Progenitor cell of endocrine pancreas (in vitro differentiated cells): Measurements from ENCODE around the gene IGFBP7. TPM values are rescaled to one million over a fixed set of nuclear protein-coding genes. Genes with fewer than 3 reads are reported as not detected.

Experiments used
- DNase-seq: peaks from one replicate; pipeline ENCODE4 v3.0.0; 2021; ENCODE audit warnings: low spot score; ENCODE audit not compliant: unreplicated experiment
- H3K27ac Mint-ChIP-seq: 2 replicates; pipeline ENCODE4 v1.8.0; 2021; ENCODE audit warnings: mild to moderate bottlenecking, moderate library complexity, mixed read lengths
- H3K27me3 Mint-ChIP-seq: 2 replicates; pipeline ENCODE4 v1.8.0; 2021; ENCODE audit warnings: mixed read lengths
- H3K36me3 Mint-ChIP-seq: 2 replicates; pipeline ENCODE4 v1.8.0; 2022; ENCODE audit warnings: mixed read lengths; ENCODE audit not compliant: insufficient read depth
- H3K4me1 Mint-ChIP-seq: 2 replicates; pipeline ENCODE4 v1.8.0; 2021; ENCODE audit warnings: low read depth, mixed read lengths
- H3K4me3 Mint-ChIP-seq: 2 replicates; pipeline ENCODE4 v1.8.0; 2021; ENCODE audit warnings: low read depth, mild to moderate bottlenecking, moderate library complexity, mixed read lengths
- H3K9me3 Mint-ChIP-seq: 2 replicates; pipeline ENCODE4 v1.8.0; 2021; ENCODE audit warnings: low read depth, mixed read lengths
- total RNA-seq: library from RNA; stranded (reverse); gene quantifications from 2 replicates; pipeline ENCODE4 v1.2.1, GENCODE V29; 2021
- TF ChIP-seq, protein P1 (sequence below): fragments of 200-600 bp; sonication (generic); IDR thresholded peaks from one replicate; pipeline ENCODE4 v1.5.0; 2021; ENCODE audit warnings: antibody characterized with exemption, mild to moderate bottlenecking; ENCODE audit not compliant: unreplicated experiment

The IGFBP7 gene
- total RNA-seq, 1 donor from 2014 or later: 8.4 TPM

DNA sequence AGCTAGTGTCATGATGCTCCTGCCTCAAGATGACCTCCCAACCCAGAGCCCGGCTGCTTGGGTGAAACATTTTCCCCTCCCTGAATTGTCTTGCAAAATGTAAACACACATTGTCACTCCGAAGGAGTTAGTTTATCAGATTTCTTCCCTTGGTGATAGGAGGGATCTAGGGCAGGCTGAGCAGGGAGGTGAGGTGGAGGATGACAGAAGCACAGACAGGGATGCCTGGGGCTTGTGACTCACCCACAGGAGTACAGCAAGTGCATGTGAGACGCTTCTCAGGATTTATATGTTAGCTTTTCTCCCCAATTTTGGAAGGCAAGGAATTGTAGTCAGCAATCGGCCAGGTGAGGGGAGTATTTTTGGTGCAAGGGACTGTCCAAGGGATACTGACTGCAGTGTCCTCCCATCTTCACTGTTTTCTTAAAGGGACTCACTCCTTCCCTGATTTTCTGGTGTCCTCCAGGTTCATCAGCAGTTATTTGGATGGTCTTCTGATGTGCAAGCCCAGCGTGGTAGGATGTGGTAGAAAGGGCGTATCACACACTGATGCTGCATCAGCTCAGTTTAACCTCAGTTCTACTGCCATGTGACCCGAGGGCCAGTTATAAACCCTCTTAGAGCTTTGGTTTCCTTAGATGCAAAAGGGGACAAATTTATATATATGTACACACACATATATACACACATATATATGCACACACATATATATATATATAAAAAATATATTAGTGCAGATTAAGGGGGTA, 46.2 kb upstream of the IGFBP7 start:
- no peak overlapping the region for H3K4me3 Mint-ChIP-seq
- no peak for DNase-seq
- H3K9me3 Mint-ChIP-seq: no peaks in the 10 kb centered on the region
- peaks cover 22% of the 10 kb centered on the region for H3K27me3 Mint-ChIP-seq
- peak overlapping the region; percentile 53 for H3K27ac Mint-ChIP-seq
- peaks cover 18% of the 10 kb centered on the region for H3K4me1 Mint-ChIP-seq
- peaks cover 4% of the 10 kb centered on the region for H3K36me3 Mint-ChIP-seq
- TF ChIP-seq, protein P1, sequence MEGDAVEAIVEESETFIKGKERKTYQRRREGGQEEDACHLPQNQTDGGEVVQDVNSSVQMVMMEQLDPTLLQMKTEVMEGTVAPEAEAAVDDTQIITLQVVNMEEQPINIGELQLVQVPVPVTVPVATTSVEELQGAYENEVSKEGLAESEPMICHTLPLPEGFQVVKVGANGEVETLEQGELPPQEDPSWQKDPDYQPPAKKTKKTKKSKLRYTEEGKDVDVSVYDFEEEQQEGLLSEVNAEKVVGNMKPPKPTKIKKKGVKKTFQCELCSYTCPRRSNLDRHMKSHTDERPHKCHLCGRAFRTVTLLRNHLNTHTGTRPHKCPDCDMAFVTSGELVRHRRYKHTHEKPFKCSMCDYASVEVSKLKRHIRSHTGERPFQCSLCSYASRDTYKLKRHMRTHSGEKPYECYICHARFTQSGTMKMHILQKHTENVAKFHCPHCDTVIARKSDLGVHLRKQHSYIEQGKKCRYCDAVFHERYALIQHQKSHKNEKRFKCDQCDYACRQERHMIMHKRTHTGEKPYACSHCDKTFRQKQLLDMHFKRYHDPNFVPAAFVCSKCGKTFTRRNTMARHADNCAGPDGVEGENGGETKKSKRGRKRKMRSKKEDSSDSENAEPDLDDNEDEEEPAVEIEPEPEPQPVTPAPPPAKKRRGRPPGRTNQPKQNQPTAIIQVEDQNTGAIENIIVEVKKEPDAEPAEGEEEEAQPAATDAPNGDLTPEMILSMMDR: no peak

DNA sequence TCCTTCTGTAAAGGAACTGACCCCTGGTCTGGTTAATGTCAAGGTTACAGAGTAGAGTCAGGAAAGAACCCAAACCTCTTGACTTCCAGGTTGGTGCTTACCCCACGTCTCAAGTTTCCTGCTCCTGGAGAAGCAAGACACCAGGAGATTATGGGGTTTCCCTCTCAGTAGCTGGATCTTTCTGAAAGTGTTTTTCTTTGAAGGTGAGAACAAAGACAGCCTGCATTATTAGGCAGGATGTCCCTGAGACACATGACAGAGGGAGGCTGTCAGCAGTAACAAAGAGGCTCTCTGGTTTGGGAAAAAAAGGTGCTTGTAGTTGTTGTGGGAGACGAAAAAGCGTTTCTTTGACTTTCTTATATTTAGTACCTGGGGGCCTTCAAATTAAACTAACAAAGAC, 44.7 kb upstream of the IGFBP7 start:
- Mint-ChIP-seq H3K27me3 (peaks cover 22% of the 10 kb centered on the region), H3K27ac (peak overlapping the region; percentile 33), H3K4me3 (no peak overlapping the region), H3K9me3 (no peaks in the 10 kb centered on the region), H3K36me3 (peaks cover 4% of the 10 kb centered on the region), H3K4me1 (peaks cover 26% of the 10 kb centered on the region)
- TF ChIP-seq, protein P1: no peak
- DNase-seq: no peak

GRCh38 chr4:57154191-57154590, 44.0 kb upstream of the IGFBP7 start:
- Mint-ChIP-seq H3K27me3 (peaks cover 22% of the 10 kb centered on the region), H3K4me1 (peaks cover 33% of the 10 kb centered on the region), H3K9me3 (no peaks in the 10 kb centered on the region), H3K4me3 (no peak overlapping the region), H3K36me3 (peaks cover 4% of the 10 kb centered on the region), H3K27ac (no peak overlapping the region)
- DNase-seq: no peak
- TF ChIP-seq, protein P1: no peak

DNA sequence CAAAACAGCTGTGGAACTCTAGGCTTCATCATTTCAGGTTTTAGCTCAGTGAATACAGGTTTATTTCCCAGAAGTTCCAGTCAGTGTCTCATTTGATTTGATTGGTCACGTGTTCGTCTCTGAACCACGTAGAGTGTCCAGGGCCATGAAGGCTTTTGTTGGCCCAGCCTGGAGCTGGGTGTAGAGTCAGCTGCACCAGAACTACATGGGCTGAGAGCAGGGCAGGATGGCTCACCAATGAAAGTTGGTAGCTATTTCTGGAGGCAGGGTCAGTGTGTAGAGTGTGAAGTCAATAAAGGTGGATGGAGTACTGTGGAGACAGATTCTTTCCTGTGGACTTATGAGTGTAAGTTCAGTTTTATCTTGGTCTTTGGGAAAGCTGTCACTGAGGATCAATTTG, 43.0 kb upstream of the IGFBP7 start:
- Mint-ChIP-seq H3K4me3 (peak overlapping the region; percentile 49), H3K27ac (peak overlapping the region; percentile 83), H3K36me3 (peaks cover 4% of the 10 kb centered on the region), H3K4me1 (peaks cover 36% of the 10 kb centered on the region), H3K9me3 (no peaks in the 10 kb centered on the region), H3K27me3 (peaks cover 22% of the 10 kb centered on the region)
- DNase-seq: no peak
- TF ChIP-seq, protein P1: no peak

DNA sequence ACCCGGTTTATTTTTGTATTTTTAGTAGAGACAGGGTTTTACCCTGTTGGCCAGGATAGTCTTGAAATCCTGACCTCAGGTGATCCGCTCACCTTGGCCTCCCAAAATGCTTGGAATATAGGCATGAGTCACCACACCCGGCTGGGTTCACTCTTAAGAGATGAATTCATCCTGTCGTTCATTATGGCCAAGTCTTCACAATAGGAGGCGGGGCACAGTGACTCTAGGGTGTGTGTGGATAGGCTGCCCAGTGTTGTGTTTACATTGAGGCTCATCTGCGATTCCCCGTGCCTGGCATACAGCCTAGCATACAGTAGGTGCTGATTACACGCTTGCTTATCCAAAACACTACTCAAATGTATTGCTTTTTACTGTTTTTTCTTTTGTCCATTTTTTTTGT, 41.3 kb upstream of the IGFBP7 start:
- Mint-ChIP-seq H3K27ac (no peak overlapping the region), H3K4me3 (no peak overlapping the region), H3K36me3 (peaks cover 4% of the 10 kb centered on the region), H3K4me1 (peaks cover 36% of the 10 kb centered on the region), H3K9me3 (no peaks in the 10 kb centered on the region), H3K27me3 (peaks cover 13% of the 10 kb centered on the region)
- no peak for DNase-seq
- TF ChIP-seq, protein P1: no peak
